Cerebellar cortex (tissue), 1 donor: ENCODE results near the gene SLC12A6.

Experiments
- DNase-seq: peaks from one replicate; pipeline ENCODE4 v3.0.0-alpha.2; 2015; ENCODE audit warnings: low spot score

SLC12A6 gene

DNA sequence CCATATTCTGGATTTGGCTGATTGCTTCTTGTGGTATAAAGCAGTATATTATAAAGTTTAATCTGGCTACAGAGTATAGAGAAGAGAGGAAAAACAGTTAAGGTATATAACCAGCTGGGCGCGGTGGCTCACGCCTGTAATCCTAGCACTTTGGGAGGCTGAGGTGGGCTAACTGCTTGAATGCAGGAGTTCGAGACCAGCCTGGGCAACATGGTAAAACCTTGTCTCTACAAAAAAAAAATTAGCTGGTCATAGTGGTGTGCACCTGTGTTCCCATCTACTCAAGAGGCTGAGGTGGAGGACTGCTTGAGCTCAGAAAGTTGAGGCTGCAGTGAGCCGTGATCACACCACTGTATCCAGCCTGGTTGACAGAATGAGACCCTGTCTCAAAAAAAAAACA is 7.3 kb downstream of the SLC12A6 start:
- DNase-seq: no peak

DNA sequence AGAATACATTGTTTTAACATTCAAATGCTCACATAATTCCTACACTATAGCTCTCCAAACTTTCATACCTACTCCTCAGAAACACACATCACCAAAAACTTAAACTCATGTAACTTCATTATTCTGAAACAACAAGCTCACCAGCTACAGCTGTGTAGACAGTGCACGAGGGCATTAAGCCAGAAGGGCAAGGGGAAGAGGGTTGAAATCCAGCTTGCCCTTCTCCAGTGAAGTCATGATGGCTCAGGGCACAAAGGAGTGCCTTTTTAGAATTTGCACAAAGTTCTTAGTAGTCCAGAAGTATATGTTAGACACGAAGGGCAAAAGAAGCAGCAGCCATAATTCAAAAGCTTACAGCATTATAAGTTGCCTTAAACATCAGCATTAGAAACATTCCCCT is 8.6 kb downstream of the SLC12A6 start:
- no peak for DNase-seq

DNA sequence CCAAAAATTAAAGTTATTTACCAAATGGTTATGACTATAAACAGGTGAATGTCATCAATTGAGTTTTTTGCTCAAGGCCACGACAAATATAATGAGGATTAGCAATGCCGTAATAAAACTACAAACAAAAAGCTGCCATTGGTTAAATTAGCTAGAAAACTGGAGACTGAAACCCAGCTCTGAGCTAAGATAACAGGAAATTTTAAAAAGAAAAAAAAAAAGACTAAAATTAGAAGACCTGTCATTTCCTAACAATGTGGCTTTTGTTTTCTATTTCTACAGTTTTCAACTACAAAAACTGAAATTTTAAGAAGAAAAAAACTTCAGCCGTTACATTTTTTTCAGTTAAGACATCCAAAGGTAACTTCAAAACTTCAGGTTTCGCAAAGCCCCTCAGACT is 9.7 kb downstream of the SLC12A6 start:
- DNase-seq: no peak

DNA sequence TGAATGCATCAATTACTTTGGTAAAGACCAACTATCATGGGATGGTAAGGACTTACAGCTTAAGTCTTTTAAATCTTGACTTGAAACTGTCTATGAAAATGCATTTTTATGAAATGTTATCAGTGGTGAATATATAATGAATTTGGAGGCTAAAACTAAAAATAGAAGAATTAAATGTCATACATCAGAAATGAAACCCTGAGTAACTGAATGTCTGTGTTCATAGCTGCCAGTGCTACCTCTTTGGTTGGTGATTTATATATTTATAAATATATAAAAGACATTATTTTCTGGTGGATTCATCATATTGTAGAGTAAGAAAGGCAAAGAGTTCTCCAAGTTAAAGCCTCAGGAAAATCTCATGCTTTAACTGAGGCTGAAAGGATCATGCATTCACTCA is 12.2 kb downstream of the SLC12A6 start:
- DNase-seq: no peak

DNA sequence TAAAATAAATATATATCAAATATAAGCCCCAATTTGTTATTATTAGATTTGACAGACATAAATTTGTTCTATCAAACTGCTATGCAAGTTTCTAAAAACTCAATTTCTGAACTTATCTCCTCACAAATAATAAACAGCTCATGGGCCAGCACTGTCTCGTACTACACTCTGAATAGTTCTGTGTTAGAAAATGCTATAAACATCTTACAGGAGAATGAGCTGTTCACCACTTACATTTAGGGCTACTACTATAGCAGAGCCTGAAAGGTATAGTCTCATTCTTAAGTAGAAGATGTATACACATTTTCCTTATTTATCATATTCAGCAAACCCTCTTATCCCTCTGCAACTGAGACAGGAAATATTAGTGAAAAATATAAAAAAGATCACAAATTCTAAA is 12.6 kb downstream of the SLC12A6 start:
- DNase-seq: no peak

DNA sequence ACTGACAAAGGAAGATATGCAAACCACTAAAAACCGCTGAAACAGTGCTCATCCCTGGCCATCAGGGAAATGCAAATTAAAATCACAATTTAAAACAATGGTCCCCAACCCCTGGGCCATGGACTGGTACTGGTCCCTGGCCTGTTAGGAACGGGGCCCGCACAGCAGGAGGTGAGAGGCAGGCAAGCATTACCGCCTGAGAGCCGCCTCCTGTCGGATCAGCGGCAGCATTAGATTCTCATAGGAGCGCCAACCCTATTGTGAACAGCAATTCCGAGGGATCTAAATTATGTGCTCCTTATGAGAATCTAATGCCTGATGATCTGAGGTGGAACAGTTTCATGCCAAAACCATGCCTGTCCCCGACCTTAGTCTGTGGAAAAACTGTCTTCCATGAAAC is 14.4 kb downstream of the SLC12A6 start:
- no peak for DNase-seq

DNA sequence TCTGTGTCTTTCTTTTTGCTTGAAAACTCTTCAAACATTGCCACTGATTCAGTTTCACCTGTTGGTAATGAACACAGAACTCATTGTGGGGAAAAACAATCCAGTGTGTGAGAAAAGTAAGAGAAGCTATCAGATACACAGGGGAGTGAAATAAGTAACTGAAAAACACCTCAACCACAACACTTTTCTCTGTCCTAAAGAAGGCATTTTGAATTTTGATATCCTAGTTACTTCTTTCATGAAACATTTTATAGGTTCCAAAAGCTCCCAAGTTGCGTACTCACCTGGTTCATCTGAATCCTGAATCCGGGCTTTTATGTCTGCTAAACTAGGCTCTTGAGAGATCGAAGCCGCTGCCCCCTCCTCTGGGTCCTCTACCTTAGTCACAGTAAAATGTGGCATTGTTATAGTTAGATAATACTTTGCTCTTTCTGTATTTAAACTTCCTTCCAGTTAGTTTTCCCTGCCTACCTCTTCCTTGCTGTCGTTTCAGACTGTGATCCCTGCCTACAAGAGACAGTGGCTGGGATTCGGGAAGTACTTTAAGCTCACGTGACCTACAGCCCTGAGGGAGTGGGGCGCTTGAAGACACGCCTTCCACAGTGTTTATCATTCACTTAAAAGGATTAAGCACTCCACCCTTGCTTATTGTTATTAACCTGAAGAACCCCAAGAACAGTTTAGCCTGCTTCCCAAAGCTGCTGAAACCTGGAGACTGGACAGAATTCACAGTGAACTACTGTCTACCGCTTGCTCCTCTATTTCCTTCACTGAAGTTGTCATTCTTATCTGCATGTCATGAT is 19.1 kb downstream of the SLC12A6 start:
- no peak for DNase-seq

DNA sequence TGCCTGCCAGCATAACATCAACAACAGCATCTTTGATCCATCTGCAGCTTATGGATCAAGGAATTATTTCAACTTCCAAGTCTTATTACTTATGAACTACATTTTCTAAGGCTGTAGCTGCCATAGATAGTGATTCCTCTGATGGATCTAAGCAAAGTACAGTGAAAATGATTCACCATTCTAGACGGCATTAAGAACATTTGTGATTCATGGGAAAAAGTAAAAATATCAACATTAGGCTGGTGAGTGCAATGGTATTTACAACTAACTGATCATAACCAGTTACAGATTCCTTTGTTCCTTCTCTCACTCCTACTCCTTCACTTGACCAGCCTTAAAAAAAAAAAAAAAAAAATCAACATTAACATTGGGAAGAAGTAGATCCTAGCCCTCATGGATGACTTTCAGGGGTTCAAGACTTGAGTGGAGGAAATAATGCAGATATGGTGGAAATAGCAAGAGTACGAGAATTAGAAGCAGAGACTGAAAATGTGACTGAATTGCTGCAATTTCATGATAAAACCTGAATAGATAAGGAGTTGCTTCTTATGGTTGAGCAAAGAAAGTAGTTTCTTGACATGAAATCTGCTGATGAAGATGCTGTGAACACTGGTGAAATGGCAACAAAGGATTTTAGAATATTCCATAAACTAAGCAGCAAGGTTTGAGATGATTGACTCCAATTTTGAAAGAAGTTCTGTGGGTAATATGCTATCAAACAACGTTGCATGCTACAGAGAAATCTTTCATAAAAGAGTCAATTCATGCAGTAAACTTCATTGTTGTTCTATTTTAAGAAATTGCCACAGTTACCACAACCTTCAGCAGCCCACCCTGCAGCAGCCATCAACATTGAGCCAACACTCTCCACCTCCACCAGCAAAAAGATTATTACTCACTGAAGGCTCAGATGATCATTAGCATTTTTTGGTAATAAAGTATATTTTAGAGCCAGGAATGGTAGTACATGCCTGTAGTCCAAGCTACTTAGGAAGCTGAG is 22.8 kb downstream of the SLC12A6 start:
- no peak for DNase-seq

DNA sequence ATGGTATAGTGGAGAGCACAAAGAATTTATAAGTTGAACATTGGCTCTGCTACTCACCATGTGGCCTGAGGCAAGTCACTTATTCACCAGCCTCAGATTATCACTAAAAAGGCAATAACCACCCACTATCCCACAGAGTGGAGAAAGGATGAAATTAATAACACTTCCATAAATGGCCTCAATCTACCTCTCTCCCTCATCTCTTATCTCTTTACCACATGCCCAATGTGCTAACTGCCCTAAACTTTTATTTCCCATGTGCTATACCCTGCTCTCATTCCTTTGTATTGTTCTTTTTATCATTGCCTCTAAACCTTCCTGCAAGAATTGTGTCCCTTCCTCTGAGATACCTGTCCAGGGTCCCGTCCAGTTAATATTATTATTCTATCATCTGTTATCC is 26.0 kb downstream of the SLC12A6 start:
- no peak for DNase-seq

DNA sequence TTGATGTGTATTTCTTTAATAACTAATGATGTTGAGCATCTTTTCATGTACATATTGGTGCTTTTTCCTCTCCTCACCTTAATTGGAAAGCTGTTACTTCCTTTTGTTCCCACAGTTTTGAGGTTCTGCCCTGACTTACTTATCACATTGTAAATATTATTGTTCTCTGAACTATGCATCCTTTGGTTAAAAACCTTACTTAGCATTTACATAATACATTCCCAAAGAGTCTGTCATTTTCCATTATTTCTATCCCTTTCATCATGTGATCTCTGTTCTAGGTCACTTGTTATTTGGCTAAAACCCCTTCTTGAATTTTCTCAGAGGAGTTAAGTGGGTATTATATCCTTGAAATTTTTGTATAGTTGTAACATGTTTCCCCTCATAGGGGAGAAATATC is 33.0 kb downstream of the SLC12A6 start:
- DNase-seq: no peak

DNA sequence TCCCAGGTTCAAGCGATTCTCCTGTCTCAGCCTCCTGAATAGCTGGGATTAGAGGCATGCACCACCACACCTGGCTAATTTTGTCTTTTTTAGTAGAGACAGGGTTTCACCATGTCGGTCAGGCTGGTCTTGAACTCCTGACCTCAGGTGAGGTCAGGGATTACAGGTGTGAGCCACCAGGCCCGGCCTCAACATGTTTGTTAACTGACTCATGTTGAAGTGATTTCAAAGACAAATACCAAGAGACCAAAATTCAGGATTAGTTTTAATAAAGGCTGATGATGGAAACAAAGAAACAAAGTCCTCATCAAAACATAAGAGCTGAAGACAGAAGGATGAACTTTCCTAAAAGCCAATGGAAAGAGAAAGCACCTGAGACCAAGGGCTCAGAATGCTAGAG is 36.5 kb downstream of the SLC12A6 start:
- no peak for DNase-seq

DNA sequence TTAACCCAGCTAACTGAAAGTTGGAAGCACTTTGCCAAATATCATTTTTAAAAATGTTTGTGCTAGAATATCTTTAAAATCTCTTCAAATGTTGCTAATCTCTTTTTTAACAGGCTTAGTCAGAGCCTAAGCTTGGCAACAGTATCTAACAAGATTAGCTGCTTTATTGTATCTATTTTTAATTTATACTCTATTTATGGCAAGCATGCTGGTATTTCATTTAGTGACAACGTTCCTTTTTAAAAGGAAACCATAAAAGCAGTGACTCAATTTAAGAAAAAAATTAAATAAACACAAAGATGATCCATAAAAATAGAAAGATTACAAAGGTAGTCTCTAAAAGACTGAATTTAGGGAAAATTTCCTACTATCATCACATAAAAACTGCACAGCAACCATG is 40.5 kb downstream of the SLC12A6 start:
- no peak for DNase-seq

DNA sequence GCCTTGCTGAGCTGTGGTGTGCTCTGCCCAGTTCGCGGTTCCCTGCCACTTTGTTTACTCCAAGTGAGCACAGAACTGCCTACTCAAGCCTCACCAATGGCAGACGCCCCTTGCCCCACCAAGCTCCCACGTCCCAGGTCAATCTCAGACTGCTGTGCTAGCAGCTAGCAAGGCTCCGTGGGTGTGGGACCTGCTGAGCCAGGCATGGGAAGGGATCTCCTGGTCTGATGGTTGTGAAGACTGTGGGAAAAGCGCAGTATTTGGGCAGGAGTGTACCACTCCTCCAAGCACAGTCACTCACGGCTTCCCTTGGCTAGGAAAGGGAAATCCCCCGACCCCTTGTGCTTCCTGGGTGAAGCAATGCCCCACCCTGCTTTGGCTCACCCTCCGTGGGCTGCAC is 45.0 kb downstream of the SLC12A6 start:
- DNase-seq: no peak

DNA sequence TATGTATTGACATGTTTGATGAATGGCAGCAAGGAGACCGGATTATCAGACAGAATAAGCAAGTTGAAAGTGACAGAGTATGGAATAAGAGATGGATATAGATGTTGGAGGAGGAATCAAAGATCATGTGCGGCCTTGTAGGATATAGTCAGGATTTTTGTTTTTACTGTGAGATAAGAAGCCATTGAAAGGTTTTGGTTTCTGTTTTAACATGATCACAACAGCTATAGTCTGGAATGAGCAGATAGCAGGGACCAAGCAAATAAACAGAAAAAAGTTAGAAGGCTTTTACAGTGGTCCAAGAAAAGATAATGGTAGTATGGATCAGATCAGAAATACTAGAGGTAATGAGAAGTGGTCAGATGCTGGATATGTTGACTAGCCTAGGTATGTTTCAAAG is 52.6 kb downstream of the SLC12A6 start:
- no peak for DNase-seq

DNA sequence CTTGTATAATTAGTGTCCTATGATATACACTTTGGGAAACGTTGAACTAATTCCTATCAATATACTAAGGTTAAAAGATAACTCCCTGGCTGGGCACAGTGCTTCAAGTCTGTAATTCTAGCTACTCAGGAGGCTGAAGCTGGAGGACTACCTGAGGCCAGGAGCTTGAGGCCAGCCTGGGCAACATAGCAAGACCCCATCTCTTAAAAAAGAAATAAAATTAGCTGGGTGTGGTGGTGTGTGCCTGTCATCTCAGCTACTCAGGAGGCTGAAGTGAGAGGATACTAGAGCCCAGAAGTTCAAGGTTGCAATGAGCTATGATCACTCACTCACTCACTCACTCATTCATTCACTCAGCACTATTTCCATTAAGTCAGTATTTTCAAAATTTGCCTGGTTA is 55.2 kb downstream of the SLC12A6 start:
- DNase-seq: no peak

DNA sequence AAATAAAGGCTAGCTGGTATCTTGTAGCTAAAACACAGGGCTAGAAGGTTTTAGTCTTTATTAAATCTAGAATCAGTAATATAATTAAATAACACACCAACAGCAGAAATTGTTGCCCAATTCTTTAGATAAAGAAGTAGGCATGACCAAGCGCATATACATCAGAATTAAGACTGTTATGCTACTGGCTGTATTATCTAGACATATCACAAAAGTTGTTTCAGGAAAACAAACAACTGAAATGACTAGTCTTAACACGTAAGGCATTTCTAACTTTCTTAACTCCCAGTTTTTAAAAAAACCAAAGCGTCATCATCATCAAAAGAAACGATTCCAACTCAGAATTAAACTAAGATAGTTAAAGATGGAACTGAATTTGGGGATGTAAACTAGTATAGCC is 57.4 kb downstream of the SLC12A6 start:
- no peak for DNase-seq

DNA sequence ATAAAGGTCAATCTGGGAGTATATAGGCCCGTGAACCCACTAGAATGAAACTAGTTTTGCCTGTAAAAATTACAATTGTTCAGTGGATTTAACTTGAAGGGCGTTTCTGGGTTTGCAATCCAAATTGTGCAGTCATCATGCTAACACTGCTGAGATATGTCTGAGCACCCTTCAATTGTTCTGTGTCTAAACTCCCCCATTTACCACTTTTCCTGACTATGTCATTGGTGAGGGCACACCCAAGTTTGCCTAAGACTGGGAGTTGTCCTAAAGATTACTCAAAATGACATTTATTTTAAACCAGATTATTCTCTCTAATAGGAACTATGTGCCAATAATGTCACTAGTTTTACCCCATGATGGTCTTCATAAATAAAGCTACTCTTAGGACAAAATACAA is 58.2 kb downstream of the SLC12A6 start:
- DNase-seq: no peak

DNA sequence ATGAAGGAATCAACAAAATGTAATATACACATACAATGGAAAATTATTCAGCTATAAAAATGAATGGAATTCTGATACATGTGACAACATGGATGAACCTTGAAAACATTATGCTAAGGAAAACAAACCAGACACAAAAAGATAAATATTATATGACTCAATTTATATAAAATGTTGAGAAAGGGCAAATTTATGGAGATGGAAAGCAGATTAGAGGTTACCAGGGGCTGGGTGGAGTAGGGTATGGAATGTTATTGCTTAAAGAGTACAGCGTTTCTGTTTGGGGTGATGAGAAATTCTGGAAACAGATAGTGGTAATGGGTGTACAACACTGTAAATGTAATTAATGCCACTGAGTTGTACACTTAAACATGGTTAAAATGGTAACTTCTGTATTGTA is 61.9 kb downstream of the SLC12A6 start:
- DNase-seq: no peak

DNA sequence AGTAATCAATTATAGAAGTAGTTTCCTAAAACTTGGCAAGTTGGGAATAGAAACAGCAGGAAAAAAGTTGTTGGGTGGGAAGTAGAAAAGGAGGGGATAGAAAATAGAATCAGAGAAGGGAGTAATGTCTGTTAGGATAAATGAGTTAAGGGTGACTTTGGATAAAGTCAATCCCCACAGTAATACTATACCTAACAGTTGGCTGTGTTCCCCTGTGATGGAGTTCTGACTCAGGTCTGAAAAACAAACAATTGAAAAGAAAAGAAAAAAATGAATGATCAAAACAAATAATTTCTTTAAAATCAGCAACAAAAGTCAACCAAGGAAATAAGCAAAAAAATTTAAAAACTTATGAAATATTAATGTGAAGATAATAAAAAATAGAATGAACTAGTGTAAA is 62.4 kb downstream of the SLC12A6 start:
- no peak for DNase-seq

DNA sequence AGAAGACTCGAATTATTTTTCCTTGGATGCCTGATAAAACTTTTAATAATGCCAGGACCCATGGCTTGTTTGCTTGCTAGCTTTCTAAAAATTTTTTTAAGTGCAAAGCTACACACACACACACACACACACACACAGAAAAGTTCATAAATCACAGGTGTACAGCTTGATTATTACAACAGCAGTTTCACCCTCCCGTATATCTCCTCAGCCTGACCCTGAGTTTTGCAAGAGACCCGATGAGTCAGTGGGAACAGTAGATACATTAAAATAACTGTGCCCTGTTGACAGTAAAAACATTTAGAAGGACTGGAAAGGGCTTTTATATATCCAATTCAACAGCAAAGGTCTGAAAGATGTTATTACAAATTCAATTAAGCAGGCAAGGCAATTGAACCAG is 66.1 kb downstream of the SLC12A6 start:
- DNase-seq: no peak

DNA sequence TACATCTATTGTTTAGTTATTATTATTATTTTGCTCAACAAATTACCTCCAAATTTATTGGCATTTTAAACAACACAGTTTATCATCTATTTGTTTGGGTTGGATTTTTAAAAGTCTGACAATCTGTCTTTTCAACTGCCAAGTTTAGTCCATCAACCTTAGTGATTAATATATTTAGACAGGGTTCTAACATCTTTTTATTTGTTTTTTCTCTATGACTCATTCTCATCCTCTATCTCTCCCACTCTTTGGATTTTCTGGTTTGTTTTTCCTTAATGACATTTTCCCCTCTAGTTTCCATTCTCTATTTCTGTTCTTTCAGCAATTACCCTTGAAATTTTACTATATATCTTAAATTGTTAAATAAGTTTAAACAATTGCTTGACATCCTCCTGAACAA is 70.8 kb downstream of the SLC12A6 start:
- DNase-seq: no peak

DNA sequence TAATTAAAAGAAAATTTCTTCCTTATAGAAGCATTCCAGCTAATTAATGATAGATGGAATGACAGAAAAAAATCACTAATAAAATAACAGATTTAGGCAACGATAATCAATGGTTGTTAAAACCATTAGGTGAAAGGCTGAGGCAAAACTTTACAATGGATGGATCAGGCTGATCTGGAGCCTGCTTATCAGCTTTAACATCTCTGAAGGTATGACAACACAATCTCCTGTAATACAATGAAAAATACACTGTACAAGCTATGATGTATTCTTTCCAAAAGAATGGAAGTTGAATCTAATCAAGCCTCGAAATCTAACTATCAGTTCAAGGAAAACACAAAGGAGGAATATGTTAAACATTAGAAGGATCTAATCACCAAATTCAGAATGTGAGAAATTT is 73.5 kb downstream of the SLC12A6 start:
- DNase-seq: no peak

DNA sequence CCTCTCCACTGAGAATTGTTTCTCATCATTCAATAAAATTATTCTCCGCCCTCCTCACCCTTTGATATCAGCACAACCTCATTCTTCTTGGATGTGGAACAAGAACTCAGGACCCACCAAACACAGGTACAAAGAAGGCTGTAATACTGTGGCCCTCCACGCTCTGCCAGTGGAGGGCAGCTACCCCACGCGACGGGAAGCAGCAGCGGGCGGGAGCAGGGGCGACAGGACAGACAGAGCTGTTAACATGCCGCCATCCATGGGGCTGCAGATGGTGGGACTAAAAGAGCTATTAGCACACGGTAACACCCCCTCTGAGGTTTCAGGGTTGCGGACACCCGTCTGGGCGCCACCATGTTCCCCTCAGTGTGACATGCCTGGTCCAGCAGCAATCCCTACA is 75.2 kb downstream of the SLC12A6 start:
- DNase-seq: no peak
